ENCODE measurements around the gene IL22RA1.

IL22RA1 gene

GRCh38 chr1:24114753-24115152 lies 28.2 kb downstream of the IL22RA1 start:
- DNase-seq (ENCODE audit: low spot score), result no peak

DNA sequence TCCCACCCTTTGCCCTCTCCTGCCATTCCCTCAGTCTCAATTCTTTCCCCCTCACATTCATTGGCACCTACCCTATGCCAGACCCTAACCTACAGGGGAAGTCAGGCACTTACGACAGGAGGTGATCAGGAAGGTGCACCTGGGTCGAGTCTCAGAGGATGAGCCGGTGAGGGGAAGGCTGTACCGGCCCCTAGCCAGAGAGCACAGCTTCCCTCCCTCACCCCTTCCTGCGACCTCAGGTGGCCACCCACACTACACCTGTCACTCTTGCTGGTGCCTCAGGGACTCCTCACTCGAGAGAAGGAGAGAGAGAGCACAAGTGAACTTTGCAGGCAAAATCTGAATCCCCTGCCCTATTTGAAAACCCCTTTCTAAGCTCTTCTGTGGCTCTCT lies 29.3 kb downstream of the IL22RA1 start:
- no peak for DNase-seq (ENCODE audit: low spot score)

DNA sequence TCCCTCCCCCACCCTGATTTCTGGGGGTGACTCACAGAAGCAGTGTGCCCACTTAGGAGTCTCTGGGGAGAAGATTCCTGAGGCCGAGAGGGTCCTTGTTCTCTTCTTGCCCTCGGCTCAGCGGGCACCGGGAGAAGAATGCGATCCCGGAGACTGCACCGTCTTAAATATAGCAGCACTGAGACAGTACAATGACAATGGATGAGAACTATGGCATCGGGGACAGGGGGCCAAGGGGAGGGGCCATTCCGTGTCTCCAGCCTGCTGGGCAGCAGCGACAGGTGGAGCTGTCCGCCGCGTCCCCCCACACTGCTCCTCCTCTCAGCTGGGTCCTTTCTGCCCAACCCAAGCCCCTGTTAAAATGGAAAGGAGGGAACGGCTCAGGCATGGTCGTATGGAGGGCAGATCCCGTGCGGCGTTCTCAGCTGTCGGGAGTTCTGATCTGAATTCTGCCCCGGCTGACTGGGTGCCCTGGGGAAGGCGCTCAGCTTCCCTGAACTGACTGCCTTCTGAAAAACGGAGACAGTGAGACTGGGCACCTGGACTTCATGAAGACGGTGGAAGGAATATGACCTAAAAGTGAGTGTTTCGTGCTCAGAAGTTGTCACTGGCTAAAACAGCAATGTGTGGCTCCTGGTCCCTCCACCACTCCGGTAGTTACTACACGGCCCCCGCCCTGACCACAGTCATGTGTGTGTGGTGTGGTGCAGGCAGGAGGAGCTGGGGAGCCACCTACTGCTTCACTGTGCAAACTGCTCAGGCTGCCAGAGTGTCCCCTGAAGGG lies 30.8 kb downstream of the IL22RA1 start, which contains the start of gene MYOM3:
Gene MYOM3 (minus strand): TSS at position 140 of the 784 bp plus-strand sequence. CDS start 3,499 bp downstream, outside the sequence.
- DNase-seq (ENCODE audit: low spot score), result peak; percentile 53

DNA sequence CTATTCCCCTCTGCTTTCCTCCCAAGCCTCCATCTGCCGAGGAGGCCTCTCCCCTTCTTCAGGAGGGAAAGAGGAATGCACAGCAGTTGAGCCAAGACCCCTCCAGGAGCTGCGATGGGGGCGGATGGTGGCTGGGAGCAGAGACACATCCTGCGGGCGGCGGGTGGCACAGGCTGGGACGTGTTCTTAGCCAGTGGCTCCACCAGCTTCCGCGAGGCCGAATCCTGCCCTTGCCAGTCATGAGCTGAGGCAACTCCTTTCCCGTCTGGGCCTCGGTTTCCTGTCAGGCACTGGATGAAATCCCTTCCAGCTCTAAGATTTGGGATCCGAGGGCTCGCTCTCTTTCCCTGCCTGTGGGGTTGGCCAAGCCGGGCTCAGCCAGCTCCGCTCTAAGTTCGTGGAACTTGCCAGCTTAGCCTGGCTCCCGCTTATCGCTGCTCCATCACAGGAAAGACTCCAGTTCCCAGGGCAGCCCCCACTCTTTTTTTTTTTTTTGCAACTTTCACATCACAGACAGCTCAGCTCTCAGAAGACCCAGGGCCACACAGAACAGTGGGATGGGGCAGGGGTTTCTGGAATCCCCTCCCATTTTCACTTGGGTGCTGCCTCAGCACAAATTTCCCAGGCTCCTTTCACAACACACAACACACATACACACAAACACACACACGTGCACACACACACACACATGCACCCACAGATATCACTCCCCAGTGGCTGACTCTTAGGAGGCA lies 31.5 kb downstream of the IL22RA1 start:
- no peak for DNase-seq (ENCODE audit: low spot score)

- DNase-seq (ENCODE audit: low spot score), result no peak
Measured at GRCh38 chr1:24110642-24111261, 32.2 kb downstream of the IL22RA1 start.

DNA sequence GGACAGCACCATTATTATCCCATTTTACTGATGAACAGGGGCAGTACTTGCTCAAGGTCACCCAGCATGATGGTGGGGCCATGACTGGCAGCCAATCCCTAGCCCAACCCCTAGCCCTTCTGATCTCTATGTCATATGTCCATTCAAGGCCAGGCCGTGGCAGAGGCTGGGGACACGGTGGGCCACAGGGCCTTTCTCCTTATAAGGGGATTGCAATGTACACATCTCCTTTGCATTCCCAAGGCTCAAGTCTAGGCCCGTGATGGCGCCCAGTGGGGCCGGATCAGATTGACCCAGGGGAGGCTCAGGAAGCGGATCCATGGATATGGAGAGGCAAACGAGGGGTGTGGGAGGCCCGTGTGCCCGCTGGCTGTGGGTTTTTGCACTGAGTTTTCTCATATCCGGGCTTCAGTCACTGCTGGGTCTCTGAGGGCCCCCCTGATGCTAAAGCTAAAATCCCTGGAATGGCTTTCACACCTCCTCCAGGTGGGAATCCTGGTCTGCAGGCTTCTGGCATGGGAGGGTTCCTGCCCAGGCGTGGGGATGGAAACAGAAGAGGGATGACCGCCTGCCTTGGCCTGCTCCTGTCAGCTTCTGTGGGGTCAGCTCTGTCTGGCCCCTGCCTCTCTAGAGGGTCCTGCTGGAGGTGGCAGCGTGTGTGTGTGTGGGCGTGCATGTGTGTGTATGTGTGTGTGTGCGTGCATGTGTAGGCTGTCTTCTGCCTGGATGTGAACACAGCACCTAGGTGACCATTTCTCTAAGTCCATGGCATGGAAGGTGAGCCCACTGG lies 33.1 kb downstream of the IL22RA1 start:
- DNase-seq (ENCODE audit: low spot score), result no peak

DNA sequence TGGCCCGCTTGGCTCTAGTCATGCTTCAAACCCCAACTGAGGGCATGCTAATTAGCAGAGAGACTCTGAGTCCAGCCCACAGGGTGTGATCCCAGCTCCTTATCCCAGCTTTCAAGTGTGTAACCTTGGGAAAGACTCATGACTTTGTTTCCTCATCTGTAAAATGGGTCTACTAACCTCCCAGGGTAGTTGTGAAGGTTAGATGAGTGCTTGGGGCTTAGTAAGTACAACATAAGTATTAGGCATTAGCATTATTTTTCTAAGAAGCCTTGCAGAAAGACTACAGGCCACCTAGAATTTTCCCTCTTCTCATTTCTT lies 33.8 kb downstream of the IL22RA1 start:
- no peak for DNase-seq (ENCODE audit: low spot score)

- DNase-seq (ENCODE audit: low spot score), result no peak
Measured at GRCh38 chr1:24108334-24109165, 34.4 kb downstream of the IL22RA1 start.

DNA sequence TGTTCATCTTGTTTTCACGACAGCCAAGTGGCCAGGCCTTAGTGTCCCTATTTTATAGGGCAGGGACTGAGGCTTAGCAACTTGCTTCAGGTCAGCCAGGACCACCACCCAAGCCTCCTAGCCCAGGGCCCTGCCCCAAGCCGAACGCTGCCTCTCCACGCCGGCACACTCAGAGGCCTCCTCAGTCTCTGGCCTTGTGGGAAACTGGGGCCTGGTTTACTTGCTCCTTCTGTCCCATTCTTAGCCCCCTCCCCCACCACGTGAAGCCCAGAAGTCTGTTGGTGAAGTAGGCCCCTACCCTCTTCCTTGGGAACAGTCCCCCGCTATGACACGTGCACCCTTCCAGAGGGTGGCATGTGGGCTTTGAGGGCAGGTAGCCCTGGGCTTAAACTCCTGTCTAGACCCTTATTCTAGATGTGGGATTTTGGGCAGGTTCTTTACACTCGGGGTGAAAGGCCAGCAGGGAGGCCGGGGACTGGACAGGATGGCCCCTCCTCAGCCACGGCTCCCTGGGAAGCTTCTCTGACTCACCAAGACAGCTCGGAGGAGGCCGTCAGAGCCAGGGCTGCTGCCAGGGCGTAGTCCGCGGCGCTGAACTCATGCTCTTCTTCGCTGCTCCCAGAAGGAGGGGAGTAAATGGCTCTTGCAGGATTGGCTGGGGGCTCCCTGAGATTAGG lies 35.3 kb downstream of the IL22RA1 start:
- no peak for DNase-seq (ENCODE audit: low spot score)

DNA sequence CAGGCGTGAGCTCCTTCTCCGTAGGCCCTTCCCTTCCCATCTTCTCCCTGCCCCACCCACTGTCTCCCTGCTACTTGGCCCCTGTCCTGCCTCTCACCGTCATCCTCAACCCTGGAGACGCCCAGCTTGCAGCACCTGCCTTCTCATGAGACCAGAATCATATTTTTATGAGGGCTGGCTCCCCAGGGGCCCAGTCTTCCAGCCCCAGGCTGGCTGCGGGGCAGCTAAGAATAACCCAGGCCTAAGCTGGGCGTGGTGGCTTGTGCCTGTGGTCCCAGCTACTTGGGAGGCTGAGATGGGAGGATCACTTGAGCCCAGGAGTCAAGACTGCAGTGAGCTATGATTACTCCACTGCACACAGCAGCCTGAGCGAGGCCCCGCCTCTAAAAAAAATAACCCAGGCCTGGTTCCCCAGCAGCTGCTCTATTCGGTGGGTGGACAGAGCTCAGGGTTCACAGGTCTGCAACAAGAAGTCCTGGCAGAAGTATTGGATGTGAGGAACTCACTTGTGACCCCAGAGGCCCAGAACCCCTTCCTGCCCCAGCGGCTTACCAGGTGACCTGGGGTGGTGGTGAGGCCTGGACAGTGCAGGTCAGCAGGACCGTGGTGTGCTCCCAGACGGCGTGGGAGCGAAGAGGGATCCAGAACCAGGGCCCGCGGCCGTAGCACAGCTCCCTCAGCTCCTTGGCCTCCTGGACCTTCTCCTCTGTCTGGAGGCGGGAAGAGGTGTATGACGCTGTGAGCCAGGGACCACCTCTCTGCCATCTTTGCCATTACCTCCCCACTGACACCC lies 37.4 kb downstream of the IL22RA1 start:
- DNase-seq (ENCODE audit: low spot score), result no peak

GRCh38 chr1:24104854-24105253 lies 38.1 kb downstream of the IL22RA1 start:
- DNase-seq (ENCODE audit: low spot score), result no peak

DNA sequence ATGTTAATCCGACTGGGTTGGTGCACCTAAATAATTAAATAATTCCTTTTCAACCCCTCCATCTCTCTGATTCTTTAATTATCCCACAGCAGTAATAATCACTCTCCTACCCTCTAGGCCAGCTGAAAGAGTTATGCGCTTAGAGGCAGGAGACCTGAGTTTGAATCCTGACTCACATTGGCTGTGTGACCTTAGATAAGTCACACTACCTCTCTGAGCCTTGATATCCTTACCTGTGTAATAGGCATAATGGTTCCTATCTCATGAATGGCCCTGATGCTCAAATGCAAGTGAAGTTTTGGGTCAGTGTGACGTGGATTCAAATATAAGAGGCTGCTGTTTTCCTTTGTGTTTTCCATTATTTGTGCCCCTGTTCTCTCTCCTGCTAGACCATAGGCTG lies 39.1 kb downstream of the IL22RA1 start:
- DNase-seq (ENCODE audit: low spot score), result no peak

- no peak for DNase-seq (ENCODE audit: low spot score)
Measured at GRCh38 chr1:24103408-24103807, 39.5 kb downstream of the IL22RA1 start.

- DNase-seq (ENCODE audit: low spot score), result no peak
Measured at GRCh38 chr1:24102961-24103360, 40.0 kb downstream of the IL22RA1 start.

DNA sequence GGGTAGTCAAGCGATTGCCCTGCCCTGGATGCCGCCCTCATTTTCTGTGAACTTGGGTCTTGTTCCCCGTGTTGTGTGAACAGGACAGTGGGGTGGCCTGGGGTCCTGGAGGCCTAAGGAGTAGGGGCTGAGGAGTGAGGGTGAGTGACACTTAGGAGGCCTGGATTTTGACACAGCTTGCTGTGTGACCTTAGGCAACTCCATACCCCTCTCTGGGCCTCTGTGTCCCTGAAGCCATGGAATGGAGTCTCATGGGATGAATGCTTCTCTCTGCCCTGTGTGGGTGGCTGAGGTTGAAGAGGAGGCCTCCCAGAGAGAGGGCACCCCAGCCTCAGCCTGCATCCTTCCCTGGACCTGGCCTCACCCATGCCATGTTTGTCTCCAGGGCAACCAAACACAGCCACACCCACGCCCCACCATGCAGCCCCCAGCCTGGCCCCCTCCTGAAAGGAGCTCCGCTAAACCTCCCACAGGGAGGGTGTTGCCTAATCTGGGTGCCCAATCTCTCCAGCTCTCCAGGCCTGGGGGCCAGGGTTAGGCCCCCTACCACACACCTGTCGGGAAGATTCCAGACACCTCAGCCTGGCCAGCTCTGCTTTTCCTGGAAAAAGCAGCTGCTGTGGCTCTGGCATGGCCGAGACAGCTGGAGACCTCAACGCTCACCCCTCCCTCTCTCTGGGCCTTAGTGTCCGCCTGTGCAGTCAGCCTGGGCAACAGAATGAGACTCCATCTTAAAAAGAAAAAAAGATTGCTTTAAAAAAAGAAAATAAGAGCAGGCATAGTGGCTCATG lies 40.9 kb downstream of the IL22RA1 start:
- no peak for DNase-seq (ENCODE audit: low spot score)

DNA sequence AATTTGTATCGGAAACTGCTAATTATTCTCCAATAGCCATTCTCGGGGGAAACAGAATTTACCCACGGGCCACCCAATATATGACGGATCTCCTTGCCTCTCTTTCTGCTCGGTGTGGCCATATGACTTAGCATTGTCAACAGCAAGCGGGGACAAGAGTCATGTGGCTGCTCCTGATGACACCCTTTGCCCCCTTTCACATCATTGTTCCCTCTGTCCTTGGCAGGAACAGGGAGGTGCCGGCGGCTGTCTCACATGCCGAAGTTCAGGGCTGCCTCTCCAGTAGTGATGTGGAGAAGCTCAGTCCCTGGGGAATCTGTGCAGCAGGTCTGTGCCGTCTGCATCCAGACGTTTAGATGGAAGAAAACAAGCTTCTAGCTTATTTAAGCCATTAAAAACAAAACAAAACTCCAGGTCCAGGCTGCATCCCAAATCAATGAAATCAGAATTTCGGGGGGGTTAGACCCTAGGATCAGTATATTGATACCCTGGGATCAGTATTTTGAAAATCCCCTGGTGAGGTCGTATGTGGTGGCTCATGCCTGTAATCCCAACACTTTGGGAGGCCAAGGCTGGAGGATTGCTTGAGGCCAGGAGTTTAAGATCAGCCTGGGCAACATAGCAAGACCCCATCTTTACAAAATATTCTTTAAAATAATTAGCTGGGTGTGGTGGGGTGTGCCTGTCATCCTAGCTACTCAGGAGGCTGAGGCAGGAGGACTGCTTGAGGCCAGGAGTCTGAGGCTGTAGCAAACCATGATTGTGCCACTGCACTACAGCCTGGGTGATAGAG lies 41.8 kb downstream of the IL22RA1 start:
- no peak for DNase-seq (ENCODE audit: low spot score)

DNA sequence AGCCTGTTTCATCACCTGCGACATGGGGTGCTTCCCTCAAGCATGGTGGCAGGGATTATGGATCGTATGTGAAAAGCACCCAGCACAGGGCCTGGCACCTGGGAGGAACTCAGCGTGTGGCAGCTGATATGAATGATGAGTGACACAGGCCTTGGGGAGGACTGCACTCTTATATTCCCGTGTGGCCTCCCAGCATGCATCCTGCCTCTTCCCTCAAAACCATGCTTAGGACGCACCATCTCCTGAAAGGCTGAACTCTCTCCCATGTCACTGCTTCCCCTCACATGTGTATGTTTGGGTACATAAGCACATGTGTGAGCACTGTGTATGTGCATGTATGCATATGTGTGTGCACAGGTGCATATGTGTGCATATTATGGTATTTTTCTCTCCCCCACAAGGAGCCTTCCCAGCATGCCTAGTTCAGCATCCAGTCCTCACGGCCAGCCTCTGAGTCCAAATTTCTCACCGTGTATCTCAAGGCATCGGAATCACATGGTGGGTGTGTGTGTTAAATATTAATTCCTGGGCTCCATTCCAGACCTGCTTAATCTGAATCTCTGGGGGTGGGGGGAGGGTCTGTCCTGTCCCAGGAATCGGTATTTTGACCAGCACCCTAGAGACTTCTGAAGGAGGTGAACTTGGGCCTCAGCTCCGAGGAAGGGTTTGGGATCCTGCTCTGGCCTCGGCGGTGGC lies 43.8 kb downstream of the IL22RA1 start:
- no peak for DNase-seq (ENCODE audit: low spot score)

DNA sequence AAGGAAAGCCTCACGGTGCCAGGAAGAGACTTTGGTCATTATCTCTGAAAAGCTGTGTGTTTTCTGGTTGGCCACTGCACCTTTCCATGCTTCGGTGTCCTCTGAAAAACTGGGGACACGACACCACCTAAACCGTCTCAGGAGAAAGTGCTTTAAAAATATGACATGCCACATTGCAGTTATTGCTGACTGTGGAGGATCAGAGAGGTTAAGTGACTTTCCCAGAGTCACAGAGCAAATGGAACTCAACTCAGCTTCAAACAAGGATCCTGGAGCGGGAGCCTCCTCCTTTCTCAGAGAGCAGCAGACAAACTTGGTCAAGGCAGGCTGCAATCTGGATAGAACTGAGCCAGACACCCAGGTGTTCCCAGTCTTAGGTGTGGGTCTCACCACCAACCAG lies 44.8 kb downstream of the IL22RA1 start:
- DNase-seq (ENCODE audit: low spot score), result no peak

Measured in D341Med (cell line).